GM19240 (cell line): ENCODE results near the gene PCED1B.
"Not testable (repeated sequence)": the region's sequence is repeated elsewhere in the genome, so short reads cannot be mapped to it uniquely, and the experiment has no call there.

Experiments
- DNase-seq: peaks from one replicate; pipeline ENCODE4 v3.0.0; 2011; ENCODE audit warnings: low spot score; ENCODE audit not compliant: insufficient read length

Gene PCED1B

GRCh38 chr12:47164724-47165439 is 85.5 kb downstream of the PCED1B start:
- DNase-seq = no peak

GRCh38 chr12:47165934-47166333 is 86.5 kb downstream of the PCED1B start:
- DNase-seq = no peak

- DNase-seq = no peak
Measured at GRCh38 chr12:47166365-47166764, 86.9 kb downstream of the PCED1B start.

- not testable (repeated sequence) for DNase-seq
Measured at GRCh38 chr12:47170281-47170680, 90.9 kb downstream of the PCED1B start.

GRCh38 chr12:47178014-47178413 is 98.6 kb downstream of the PCED1B start:
- DNase-seq = no peak

GRCh38 chr12:47182164-47182938 is 102.9 kb downstream of the PCED1B start:
- not testable (repeated sequence) for DNase-seq

GRCh38 chr12:47184229-47184628 is 104.8 kb downstream of the PCED1B start:
- DNase-seq = no peak

GRCh38 chr12:47184813-47185212 is 105.4 kb downstream of the PCED1B start:
- DNase-seq = no peak

GRCh38 chr12:47186246-47186645 is 106.8 kb downstream of the PCED1B start:
- DNase-seq = no peak

GRCh38 chr12:47188576-47189441 is 109.4 kb downstream of the PCED1B start:
- no peak for DNase-seq

- DNase-seq = no peak
Measured at GRCh38 chr12:47189728-47190127, 110.3 kb downstream of the PCED1B start.

GRCh38 chr12:47190271-47190750 is 110.9 kb downstream of the PCED1B start:
- no peak for DNase-seq

- no peak for DNase-seq
Measured at GRCh38 chr12:47190905-47191304, 111.5 kb downstream of the PCED1B start.

GRCh38 chr12:47192051-47192450 is 112.6 kb downstream of the PCED1B start:
- no peak for DNase-seq

GRCh38 chr12:47193066-47193465 is 113.6 kb downstream of the PCED1B start:
- DNase-seq = no peak

- no peak for DNase-seq
Measured at GRCh38 chr12:47194501-47194900, 115.1 kb downstream of the PCED1B start.

- no peak for DNase-seq
Measured at GRCh38 chr12:47200446-47200845, 121.0 kb downstream of the PCED1B start.

- not testable (repeated sequence) for DNase-seq
Measured at GRCh38 chr12:47201190-47201589, 121.8 kb downstream of the PCED1B start.

- DNase-seq = no peak
Measured at GRCh38 chr12:47202176-47202575, 122.8 kb downstream of the PCED1B start.

- no peak for DNase-seq
Measured at GRCh38 chr12:47205532-47206449, 126.4 kb downstream of the PCED1B start.
